GM19238 (cell line): ENCODE data around the gene ACYP1.

Experiments used
- DNase-seq: peaks from one replicate; pipeline ENCODE4 v3.0.0; 2011; ENCODE audit warnings: low spot score; ENCODE audit not compliant: insufficient read length

The ACYP1 gene

DNA sequence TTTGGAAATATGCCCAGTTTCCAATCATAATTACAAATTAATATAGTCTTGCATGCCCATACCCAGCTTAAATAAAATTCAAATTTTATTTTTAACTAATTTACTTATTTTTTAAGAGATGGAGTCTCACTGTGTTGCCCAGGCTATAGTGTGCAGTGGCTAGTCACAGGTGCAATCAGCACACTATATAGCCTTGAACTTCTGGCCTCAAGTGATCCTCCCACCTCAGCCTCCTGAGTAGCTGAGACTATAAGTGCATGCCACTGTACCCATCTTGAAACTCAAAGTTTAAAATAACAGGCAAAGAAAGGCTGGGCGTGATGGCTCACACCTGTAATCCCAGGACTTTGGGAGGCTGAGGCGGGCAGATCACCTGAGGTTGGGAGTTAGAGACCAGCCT is 22.9 kb downstream of the ACYP1 start:
- DNase-seq, result no peak

DNA sequence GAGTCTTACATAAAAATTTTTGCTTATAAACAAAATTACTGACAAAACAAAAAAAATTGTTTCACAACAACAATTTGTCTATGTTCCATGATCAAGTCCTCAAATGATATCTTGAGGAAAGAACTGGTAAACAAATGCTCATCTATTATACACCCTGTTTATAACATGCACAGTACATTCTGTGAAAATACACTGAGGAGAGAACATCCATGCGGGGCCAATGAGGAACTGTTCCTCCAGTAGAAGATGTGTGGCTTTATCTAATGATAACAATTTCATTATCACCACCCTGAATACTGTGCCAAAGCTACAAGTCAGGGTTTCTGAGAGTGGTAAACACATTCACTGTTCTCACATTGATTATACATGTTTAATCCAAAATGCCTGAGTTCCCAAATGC is 23.3 kb downstream of the ACYP1 start:
- no peak for DNase-seq

- DNase-seq, result no peak
Observed at GRCh38 chr14:75032939-75033338, 30.9 kb downstream of the ACYP1 start.

DNA sequence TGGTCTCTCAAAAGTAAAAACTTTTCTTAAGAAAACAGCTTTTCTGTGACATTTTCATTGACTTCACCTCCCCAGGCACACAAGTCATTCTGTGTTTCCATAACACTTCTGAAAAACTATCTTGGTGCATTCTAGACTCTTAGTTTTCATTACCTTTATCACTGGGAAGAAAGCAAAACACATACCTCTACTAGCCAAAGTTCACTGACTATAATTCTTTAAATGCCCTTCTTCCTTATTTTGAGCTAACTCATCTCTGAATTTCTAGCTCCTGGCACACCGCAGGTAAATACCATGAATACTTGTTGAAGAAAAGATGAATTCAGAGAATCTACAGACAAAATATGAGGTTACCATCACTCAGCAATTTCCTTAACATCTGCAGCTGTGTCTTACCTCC is 33.7 kb downstream of the ACYP1 start:
- DNase-seq, result no peak

- DNase-seq, result no peak
Observed at GRCh38 chr14:75025876-75026275, 37.9 kb downstream of the ACYP1 start.

DNA sequence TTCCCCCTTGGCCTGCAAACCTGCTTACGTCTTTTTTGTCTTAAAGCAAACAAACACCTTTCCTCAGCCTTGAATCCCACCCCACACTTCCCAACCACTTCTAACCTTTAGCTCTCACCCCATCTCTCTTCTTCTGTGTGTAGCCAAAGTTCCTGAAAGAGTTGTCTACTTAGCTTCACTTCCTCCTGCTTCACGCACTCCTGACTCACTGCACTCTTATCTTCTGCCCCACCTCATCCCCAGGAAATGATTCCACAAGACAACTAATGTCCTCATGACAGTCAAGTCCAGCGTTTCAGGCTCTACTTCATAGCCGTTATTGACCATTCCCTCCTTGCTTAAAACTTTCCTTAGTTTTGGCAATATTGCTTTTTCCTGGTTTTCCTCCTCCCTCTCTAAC is 38.7 kb downstream of the ACYP1 start:
- DNase-seq, result no peak

GRCh38 chr14:75023108-75023507 is 40.7 kb downstream of the ACYP1 start:
- DNase-seq, result no peak

- DNase-seq, result no peak
Observed at GRCh38 chr14:75022655-75023054, 41.2 kb downstream of the ACYP1 start.

DNA sequence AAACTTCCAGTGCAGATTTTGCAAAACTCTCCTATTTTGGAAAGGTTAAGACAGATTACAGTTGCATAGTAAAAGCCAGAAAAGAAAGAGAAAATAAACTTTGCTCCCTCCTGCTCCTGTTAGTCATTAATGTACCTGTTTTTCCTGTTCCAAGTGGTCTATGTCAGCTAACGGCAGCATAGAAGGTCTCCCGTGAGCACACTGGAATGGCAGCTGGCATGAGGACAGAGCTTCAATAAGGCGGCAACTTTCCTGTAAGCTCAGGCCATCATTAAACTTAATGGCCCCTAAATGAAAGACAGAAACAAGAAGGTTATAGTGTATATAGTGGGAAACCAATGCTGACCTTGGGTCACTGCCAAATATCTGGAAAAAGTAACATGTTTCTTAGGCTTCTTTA is 45.1 kb downstream of the ACYP1 start:
- DNase-seq, result no peak

DNA sequence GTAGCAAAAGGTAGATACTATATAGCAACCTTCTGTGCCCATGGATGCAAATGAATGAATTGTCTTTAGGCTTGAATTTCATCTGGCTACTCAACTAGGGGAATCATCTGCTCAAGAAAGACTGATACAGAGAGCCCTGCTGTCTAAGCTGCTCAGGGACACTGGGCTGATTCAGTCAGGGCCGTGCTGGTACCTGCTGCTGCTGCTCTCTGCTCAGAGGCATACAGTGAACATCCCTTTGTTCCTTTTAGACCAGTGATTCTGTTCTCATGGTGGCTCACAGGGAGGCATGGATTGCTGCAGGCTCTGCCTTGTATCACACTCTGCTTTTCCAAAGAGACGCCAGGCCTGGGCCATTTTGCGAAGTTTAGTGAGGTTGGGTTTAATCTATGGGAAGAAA is 47.0 kb downstream of the ACYP1 start:
- no peak for DNase-seq

DNA sequence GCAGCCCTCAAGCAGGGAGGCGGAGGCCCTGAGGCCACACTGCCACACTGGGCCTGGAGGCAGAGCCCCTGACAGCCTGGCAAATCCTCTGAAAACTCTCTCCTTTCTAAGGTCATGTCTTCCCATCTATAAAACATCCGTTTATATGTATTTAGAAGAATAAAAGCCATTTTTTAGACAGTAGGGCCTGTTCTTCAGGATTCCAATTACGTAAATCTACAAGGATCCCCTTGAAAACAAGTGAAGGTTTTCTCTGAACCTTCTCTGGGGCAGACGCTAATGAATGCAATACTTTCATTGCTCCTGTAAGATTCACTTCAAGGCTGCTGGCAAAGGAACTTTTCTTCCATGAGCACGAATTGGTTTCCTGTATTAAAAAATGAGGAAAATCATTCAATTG is 48.3 kb downstream of the ACYP1 start:
- no peak for DNase-seq

DNA sequence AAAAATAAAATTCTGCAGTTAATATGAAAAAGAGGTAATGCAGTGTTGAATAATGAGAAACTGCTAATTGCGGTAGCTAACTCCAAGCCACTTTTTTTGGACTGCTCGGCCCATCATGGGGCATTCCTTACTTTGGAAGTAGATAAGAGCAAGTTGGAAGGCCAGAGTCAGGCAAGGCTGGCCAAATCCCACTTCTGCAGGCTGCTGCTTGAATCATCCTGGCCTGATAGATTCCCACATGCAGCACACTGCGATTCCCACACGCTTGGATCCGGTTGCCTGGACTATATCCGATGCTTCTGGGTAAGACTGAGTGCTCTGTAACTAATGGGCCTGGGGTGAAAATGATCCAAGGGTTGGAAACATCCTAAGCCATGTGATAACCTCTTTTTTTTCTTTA is 50.5 kb downstream of the ACYP1 start:
- no peak for DNase-seq

GRCh38 chr14:75011356-75011994 is 52.3 kb downstream of the ACYP1 start:
- no peak for DNase-seq

DNA sequence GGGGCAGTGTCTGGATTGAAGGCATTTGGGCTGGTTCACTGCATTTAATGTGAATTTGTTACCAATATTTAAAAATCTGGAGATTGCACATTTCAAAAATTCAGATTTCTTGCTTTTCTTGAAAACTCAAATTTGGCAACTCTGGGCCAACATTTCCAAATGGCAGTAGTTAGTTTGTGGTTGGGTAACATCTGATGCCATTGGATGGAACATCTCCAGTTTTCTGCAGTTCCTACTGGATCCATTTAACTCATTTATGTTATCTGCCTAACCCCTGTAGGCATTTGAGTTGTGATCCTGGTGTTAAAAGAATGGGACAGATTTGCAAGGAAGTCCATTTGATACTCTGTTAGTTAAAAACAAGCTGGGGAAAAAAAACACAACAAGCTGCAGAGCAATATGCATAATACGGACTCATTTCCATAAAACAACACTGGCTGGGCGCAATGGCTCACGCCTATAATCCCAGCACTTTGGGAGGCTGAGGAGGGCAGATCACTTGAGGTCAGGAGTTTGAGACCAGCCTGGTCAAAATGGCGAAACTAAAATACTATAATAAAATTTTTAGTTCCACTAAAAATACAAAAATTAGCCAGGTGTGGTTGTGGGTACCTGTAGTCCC is 53.2 kb downstream of the ACYP1 start:
- no peak for DNase-seq

DNA sequence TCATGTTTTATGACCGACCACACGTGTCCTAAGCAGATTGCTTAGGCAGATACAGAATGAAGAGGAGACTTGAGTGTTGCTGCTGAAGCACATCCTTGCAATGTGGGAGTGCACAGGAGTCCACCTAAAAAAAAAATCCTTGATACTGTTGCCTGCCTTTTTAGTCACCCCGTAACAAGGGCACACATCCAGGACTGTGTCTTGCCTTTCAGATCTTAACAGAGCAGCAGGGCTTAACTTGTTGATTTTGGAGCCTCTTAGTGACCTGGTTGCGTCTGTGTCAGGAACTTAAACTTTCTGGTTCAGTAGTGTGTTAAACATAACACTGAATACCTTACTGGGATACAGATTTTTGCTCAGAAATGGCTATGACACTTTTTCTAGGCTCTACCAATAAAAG is 54.6 kb downstream of the ACYP1 start:
- no peak for DNase-seq

- DNase-seq, result no peak
Observed at GRCh38 chr14:75005357-75005756, 58.5 kb downstream of the ACYP1 start.

GRCh38 chr14:75003250-75004027 is 60.4 kb downstream of the ACYP1 start:
- no peak for DNase-seq
